ENCODE results near the gene OR51B6. TPM values are rescaled to one million over a fixed set of nuclear protein-coding genes. Genes with fewer than 3 reads are reported as not detected.

The OR51B6 gene
- total RNA-seq, 1 experiment from 2014 or later, result not detected

GRCh38 chr11:5384335-5384734, 33.0 kb downstream of the OR51B6 start:
- CTCF ChIA-PET, result no interaction called here
- no peak overlapping the region for H3K27ac ChIP-seq (ENCODE audit: low read length)
- TF ChIP-seq TCF7L2 (IDR thresholded peaks at IDR 0.05; ENCODE audit: low read depth, low read length), result no peak
- no peak for TF ChIP-seq CTCF (IDR thresholded peaks at IDR 0.05)
- TF ChIP-seq POLR2AphosphoS5 (IDR thresholded peaks at IDR 0.05; ENCODE audit: low read depth, low read length), result no peak
- TF ChIP-seq REST (IDR thresholded peaks at IDR 0.05; ENCODE audit: insufficient read depth in 1 of 2, low read depth in 2 of 2, low read length in 1 of 2), result no peak
- no peak for TF ChIP-seq SIN3A (IDR thresholded peaks at IDR 0.05; ENCODE audit: borderline replicate concordance, insufficient read depth, low read depth, low read length)
- H3K36me3 ChIP-seq (ENCODE audit: control insufficient read depth, insufficient read depth, low read length), result no peaks in the 10 kb centered on the region
- POLR2A ChIA-PET, result no interaction called here
- H3K4me1 ChIP-seq (ENCODE audit: control insufficient read depth, insufficient read depth, low read length), result no peaks in the 10 kb centered on the region
- no peaks in the 10 kb centered on the region for H3K27me3 ChIP-seq (ENCODE audit: control insufficient read depth, insufficient read depth, low read length)
- intact Hi-C loops (cut with micrococcal nuclease; ENCODE audit: unreplicated experiment), result loop anchor here (5.0 kb wide), 1 partner anchor 423 kb away; the partner anchor contains the start of gene OR52N2
- ATAC-seq (no peak), DNase-seq (ENCODE audit: low read depth, low spot score) (no peak)
- H3K9me3 ChIP-seq (ENCODE audit: control insufficient read depth, insufficient read depth, low read depth, low read length), result no peaks in the 10 kb centered on the region
- no peak overlapping the region for H3K4me3 ChIP-seq (ENCODE audit: low read depth in 2 of 2, low read length in 2 of 2)
- in situ Hi-C loops (cut with HindIII; ENCODE audit: low pct_unique_long_range_greater_than_20kb, low sequenced_read_pairs), result no loop called here
- BruUV-seq (replicated peaks), result no TSS peak

GRCh38 chr11:5390210-5390609, 38.9 kb downstream of the OR51B6 start:
- no TSS peak for BruUV-seq (replicated peaks)
- in situ Hi-C loops (cut with HindIII; ENCODE audit: low pct_unique_long_range_greater_than_20kb, low sequenced_read_pairs), result no loop called here
- no peak for ATAC-seq
- no peaks in the 10 kb centered on the region for H3K9me3 ChIP-seq (ENCODE audit: control insufficient read depth, insufficient read depth, low read depth, low read length)
- POLR2A ChIA-PET, result no interaction called here
- no peak overlapping the region for H3K27ac ChIP-seq (ENCODE audit: low read length)
- DNase-seq (ENCODE audit: low read depth, low spot score), result no peak
- CTCF ChIA-PET, result no interaction called here
- H3K4me1 ChIP-seq (ENCODE audit: control insufficient read depth, insufficient read depth, low read length), result no peaks in the 10 kb centered on the region
- no peaks in the 10 kb centered on the region for H3K36me3 ChIP-seq (ENCODE audit: control insufficient read depth, insufficient read depth, low read length)
- no peak for TF ChIP-seq POLR2AphosphoS5 (IDR thresholded peaks at IDR 0.05; ENCODE audit: low read depth, low read length)
- no peak for TF ChIP-seq CTCF (IDR thresholded peaks at IDR 0.05)
- no peak for TF ChIP-seq REST (IDR thresholded peaks at IDR 0.05; ENCODE audit: insufficient read depth in 1 of 2, low read depth in 2 of 2, low read length in 1 of 2)
- no peak for TF ChIP-seq TCF7L2 (IDR thresholded peaks at IDR 0.05; ENCODE audit: low read depth, low read length)
- TF ChIP-seq SIN3A (IDR thresholded peaks at IDR 0.05; ENCODE audit: borderline replicate concordance, insufficient read depth, low read depth, low read length), result no peak
- intact Hi-C loops (cut with micrococcal nuclease; ENCODE audit: unreplicated experiment), result no loop called here
- no peaks in the 10 kb centered on the region for H3K27me3 ChIP-seq (ENCODE audit: control insufficient read depth, insufficient read depth, low read length)
- H3K4me3 ChIP-seq (ENCODE audit: low read depth in 2 of 2, low read length in 2 of 2), result no peak overlapping the region
